ENCODE results near the gene KIF22. TPM values are rescaled to one million over a fixed set of nuclear protein-coding genes. Genes with fewer than 3 reads are reported as not detected.

Gene KIF22
- total and polyA plus RNA-seq, 9 of the 15 experiments (the other 6 are each of a cell fraction or from before 2014, with no cell fraction given), result 8.7 to 232 (median 131) TPM

DNA sequence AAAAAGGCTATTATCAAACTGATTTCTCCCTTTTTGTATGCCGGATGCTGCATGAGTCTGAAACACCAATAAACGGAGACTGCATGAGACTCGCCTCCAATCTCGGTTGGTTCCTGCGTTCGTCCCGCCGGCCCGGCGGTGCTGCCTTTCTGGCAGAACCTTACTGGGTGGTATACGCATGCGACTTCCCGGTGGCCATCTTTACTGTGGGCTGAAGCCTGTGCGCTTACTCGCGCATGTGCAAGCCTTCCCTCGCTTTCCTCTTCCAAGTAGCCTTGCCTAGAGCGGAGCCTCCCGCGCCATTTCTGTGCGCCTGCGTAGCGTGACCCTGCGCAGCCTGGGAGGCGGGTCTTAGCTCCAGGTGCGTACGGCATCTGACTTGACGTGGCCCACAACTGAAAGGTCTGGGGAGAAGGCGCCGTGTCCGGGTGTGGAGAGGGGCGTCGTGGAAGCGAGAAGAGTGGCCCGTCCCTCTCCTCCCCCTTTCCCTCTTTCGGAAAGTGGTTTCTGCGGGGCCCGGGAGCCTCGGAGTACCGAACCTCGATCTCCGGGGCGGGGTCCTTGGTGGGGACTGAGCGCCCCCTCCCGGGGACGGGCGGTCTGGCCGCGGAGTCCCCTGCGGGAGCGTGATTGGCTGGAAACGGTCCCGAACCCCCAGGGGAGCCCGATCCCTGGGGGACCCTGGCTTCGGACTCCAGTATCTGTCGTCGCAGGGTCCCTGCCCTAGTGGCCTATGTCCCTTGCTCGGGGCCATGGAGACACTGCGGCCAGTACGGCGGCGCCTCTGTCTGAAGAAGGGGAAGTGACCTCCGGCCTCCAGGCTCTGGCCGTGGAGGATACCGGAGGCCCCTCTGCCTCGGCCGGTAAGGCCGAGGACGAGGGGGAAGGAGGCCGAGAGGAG is 25.5 kb downstream of the KIF22 start, which contains the start of gene PAGR1 (continued):
- TF ChIP-seq, protein P1, sequence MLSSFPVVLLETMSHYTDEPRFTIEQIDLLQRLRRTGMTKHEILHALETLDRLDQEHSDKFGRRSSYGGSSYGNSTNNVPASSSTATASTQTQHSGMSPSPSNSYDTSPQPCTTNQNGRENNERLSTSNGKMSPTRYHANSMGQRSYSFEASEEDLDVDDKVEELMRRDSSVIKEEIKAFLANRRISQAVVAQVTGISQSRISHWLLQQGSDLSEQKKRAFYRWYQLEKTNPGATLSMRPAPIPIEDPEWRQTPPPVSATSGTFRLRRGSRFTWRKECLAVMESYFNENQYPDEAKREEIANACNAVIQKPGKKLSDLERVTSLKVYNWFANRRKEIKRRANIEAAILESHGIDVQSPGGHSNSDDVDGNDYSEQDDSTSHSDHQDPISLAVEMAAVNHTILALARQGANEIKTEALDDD (IDR thresholded peaks at IDR 0.05), result no peak
- TF ChIP-seq RBM14 (IDR thresholded peaks at IDR 0.05; ENCODE audit: borderline replicate concordance, insufficient read depth, low read depth, low read length), result no peak
- TF ChIP-seq KAT7 (CRISPR knock-in tag; IDR thresholded peaks at IDR 0.05; ENCODE audit: borderline replicate concordance), result no peak
- no peak for TF ChIP-seq PURB (CRISPR knock-in tag; IDR thresholded peaks at IDR 0.05; ENCODE audit: low read depth)
- TF ChIP-seq RBM15 (IDR thresholded peaks at IDR 0.05; ENCODE audit: insufficient read depth, low read length), result no peak
- TF ChIP-seq RFX7 (CRISPR knock-in tag; IDR thresholded peaks at IDR 0.05), result no peak
- 0 out of 2 replicates have a peak, but pooled peaks have one; percentile 45 for TF ChIP-seq ZNF23 (CRISPR knock-in tag; IDR thresholded peaks at IDR 0.05)
- TF ChIP-seq FOXA1 (IDR thresholded peaks at IDR 0.05; ENCODE audit: borderline replicate concordance), result no peak
- TF ChIP-seq, protein P2, sequence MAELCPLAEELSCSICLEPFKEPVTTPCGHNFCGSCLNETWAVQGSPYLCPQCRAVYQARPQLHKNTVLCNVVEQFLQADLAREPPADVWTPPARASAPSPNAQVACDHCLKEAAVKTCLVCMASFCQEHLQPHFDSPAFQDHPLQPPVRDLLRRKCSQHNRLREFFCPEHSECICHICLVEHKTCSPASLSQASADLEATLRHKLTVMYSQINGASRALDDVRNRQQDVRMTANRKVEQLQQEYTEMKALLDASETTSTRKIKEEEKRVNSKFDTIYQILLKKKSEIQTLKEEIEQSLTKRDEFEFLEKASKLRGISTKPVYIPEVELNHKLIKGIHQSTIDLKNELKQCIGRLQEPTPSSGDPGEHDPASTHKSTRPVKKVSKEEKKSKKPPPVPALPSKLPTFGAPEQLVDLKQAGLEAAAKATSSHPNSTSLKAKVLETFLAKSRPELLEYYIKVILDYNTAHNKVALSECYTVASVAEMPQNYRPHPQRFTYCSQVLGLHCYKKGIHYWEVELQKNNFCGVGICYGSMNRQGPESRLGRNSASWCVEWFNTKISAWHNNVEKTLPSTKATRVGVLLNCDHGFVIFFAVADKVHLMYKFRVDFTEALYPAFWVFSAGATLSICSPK (IDR thresholded peaks at IDR 0.05; ENCODE audit: borderline replicate concordance), result no peak
- peak in 1 of 2 experiments; percentile 71; a peak in 2 of 4 replicates for TF ChIP-seq SRF (CRISPR knock-in tag; IDR thresholded peaks at IDR 0.05)
- TF ChIP-seq NELFE (IDR thresholded peaks at IDR 0.05; ENCODE audit: insufficient read depth, insufficient read length), result no peak
- TF ChIP-seq ZBED1 (IDR thresholded peaks at IDR 0.05), result no peak
- TF ChIP-seq ZNF644 (tag; IDR thresholded peaks at IDR 0.05; ENCODE audit: low read depth), result no peak; the same call in 1 of the 2 replicates
- peak; percentile 76; the same call in 1 of the 2 replicates for TF ChIP-seq ARID2 (IDR thresholded peaks at IDR 0.05)
- no peak for TF ChIP-seq CEBPB (tag; IDR thresholded peaks at IDR 0.05)
- TF ChIP-seq, protein P3, sequence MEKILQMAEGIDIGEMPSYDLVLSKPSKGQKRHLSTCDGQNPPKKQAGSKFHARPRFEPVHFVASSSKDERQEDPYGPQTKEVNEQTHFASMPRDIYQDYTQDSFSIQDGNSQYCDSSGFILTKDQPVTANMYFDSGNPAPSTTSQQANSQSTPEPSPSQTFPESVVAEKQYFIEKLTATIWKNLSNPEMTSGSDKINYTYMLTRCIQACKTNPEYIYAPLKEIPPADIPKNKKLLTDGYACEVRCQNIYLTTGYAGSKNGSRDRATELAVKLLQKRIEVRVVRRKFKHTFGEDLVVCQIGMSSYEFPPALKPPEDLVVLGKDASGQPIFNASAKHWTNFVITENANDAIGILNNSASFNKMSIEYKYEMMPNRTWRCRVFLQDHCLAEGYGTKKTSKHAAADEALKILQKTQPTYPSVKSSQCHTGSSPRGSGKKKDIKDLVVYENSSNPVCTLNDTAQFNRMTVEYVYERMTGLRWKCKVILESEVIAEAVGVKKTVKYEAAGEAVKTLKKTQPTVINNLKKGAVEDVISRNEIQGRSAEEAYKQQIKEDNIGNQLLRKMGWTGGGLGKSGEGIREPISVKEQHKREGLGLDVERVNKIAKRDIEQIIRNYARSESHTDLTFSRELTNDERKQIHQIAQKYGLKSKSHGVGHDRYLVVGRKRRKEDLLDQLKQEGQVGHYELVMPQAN (IDR thresholded peaks at IDR 0.05; ENCODE audit: borderline replicate concordance), result peak; percentile 61; the same call in 1 of the 2 replicates
- TF ChIP-seq, protein P4, sequence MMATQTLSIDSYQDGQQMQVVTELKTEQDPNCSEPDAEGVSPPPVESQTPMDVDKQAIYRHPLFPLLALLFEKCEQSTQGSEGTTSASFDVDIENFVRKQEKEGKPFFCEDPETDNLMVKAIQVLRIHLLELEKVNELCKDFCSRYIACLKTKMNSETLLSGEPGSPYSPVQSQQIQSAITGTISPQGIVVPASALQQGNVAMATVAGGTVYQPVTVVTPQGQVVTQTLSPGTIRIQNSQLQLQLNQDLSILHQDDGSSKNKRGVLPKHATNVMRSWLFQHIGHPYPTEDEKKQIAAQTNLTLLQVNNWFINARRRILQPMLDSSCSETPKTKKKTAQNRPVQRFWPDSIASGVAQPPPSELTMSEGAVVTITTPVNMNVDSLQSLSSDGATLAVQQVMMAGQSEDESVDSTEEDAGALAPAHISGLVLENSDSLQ (IDR thresholded peaks at IDR 0.05), result no peak; the same call in none of the 2 replicates

Data from K562 (cell line).